HG03432 (cell line): ENCODE results near the gene C17orf100.
"Not testable (repeated sequence)": the region's sequence is repeated elsewhere in the genome, so short reads cannot be mapped to it uniquely, and the experiment has no call there.

Source experiments
- ATAC-seq: cut with Tn5 transposase; IDR thresholded peaks from one replicate; pipeline ENCODE4 v1.9.1; 2021; ENCODE audit warnings: mild to moderate bottlenecking, moderate library complexity; ENCODE audit not compliant: unreplicated experiment

The C17orf100 gene

GRCh38 chr17:6640536-6641246 is 10.9 kb upstream of the C17orf100 start, which contains the start of the genes KIAA0753 and TXNDC17:
Gene KIAA0753 (minus strand): TSS chr17:6640711. CDS start chr17:6635103, 5,608 bp downstream.
Gene TXNDC17 (plus strand): TSS chr17:6641060. CDS start chr17:6641083, 23 bp downstream.
- peak; percentile 83 for ATAC-seq

- no peak for ATAC-seq
Observed at GRCh38 chr17:6641247-6641863, 10.2 kb upstream of the C17orf100 start.

GRCh38 chr17:6642592-6642991 is 9.0 kb upstream of the C17orf100 start:
- ATAC-seq: no peak

GRCh38 chr17:6643451-6644125 is 8.0 kb upstream of the C17orf100 start:
- no peak for ATAC-seq

GRCh38 chr17:6648181-6648580 is 3.4 kb upstream of the C17orf100 start:
- ATAC-seq: no peak

- ATAC-seq: peak; percentile 18
Observed at GRCh38 chr17:6651919-6652452, 424 bp downstream of the C17orf100 start.

GRCh38 chr17:6654841-6655731 is 3.5 kb downstream of the C17orf100 start:
- ATAC-seq: no peak

GRCh38 chr17:6655732-6656361 is 4.3 kb downstream of the C17orf100 start:
- not testable (repeated sequence) for ATAC-seq

- not testable (repeated sequence) for ATAC-seq
Observed at GRCh38 chr17:6656797-6657632, 5.5 kb downstream of the C17orf100 start.

GRCh38 chr17:6657633-6658287 is 6.2 kb downstream of the C17orf100 start:
- no peak for ATAC-seq

- ATAC-seq: not testable (repeated sequence)
Observed at GRCh38 chr17:6658411-6658810, 6.8 kb downstream of the C17orf100 start.

- no peak for ATAC-seq
Observed at GRCh38 chr17:6660101-6660500, 8.5 kb downstream of the C17orf100 start.

GRCh38 chr17:6660805-6661463 is 9.4 kb downstream of the C17orf100 start:
- peak; percentile 76 for ATAC-seq

GRCh38 chr17:6661464-6661848 is 9.9 kb downstream of the C17orf100 start:
- no peak for ATAC-seq

- not testable (repeated sequence) for ATAC-seq
Observed at GRCh38 chr17:6663200-6663599, 11.6 kb downstream of the C17orf100 start.

GRCh38 chr17:6666077-6666521 is 14.5 kb downstream of the C17orf100 start:
- ATAC-seq: no peak

- ATAC-seq: no peak
Observed at GRCh38 chr17:6666557-6666956, 15.0 kb downstream of the C17orf100 start.

GRCh38 chr17:6667516-6667915 is 16.0 kb downstream of the C17orf100 start:
- no peak for ATAC-seq
